Measurements from ENCODE around the gene ID1. TPM values are rescaled to one million over a fixed set of nuclear protein-coding genes. Genes with fewer than 3 reads are reported as not detected.
A peak's percentile ranks its signal among the peaks of the same experiment; 100 is the strongest.

Gene ID1
- total and polyA plus RNA-seq, 2 of the 13 experiments (the other 11 are each of a cell fraction or from before 2014, with no cell fraction given): 320 to 419 TPM

DNA sequence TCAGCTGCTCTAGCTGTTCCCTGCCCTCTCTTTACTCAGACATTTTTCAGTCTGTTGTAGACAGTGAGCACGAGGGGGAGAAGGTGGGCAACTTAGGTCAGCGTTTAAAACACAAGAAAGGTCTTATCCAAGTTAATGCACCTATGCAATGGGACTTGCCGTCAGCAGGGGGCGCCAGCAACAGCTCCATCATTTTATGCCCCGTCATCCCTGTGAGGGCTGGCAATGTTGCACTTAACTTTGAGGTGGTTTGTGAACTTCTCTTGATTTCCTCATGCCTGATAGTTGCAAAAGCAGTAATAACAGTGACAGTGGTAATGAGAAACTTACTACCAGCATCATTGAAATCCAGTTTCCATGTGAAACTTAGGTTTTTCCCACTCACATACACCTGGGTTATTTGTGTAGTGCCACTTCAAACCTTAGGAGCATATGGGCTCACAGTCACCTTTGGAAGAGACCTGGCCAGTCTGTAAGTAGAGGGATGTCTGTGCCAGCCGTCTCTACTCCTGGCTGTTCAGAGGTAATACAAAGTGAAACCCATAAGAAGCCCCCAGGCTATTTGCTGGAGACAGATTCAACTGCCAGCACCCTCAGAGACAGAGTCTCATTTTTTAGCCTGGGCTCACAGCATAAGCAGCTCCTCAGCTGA is 44.9 kb upstream of the ID1 start (continued):
- TF ChIP-seq EHMT2 (IDR thresholded peaks at IDR 0.05; ENCODE audit: borderline replicate concordance, low read depth, low read length): no peak
- no peak for TF ChIP-seq ZNF790 (CRISPR knock-in tag; IDR thresholded peaks at IDR 0.05; ENCODE audit: borderline replicate concordance)
- TF ChIP-seq SNRNP70 (IDR thresholded peaks at IDR 0.05; ENCODE audit: low read depth, low read length): no peak
- TF ChIP-seq, protein P1, sequence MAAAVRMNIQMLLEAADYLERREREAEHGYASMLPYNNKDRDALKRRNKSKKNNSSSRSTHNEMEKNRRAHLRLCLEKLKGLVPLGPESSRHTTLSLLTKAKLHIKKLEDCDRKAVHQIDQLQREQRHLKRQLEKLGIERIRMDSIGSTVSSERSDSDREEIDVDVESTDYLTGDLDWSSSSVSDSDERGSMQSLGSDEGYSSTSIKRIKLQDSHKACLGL (CRISPR knock-in tag; IDR thresholded peaks at IDR 0.05): no peak
- TF ChIP-seq FOXM1 (CRISPR knock-in tag; IDR thresholded peaks at IDR 0.05): no peak
- TF ChIP-seq, protein P2, sequence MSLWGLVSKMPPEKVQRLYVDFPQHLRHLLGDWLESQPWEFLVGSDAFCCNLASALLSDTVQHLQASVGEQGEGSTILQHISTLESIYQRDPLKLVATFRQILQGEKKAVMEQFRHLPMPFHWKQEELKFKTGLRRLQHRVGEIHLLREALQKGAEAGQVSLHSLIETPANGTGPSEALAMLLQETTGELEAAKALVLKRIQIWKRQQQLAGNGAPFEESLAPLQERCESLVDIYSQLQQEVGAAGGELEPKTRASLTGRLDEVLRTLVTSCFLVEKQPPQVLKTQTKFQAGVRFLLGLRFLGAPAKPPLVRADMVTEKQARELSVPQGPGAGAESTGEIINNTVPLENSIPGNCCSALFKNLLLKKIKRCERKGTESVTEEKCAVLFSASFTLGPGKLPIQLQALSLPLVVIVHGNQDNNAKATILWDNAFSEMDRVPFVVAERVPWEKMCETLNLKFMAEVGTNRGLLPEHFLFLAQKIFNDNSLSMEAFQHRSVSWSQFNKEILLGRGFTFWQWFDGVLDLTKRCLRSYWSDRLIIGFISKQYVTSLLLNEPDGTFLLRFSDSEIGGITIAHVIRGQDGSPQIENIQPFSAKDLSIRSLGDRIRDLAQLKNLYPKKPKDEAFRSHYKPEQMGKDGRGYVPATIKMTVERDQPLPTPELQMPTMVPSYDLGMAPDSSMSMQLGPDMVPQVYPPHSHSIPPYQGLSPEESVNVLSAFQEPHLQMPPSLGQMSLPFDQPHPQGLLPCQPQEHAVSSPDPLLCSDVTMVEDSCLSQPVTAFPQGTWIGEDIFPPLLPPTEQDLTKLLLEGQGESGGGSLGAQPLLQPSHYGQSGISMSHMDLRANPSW (CRISPR knock-in tag; IDR thresholded peaks at IDR 0.05; ENCODE audit: borderline replicate concordance): no peak
- TF ChIP-seq, protein P3, sequence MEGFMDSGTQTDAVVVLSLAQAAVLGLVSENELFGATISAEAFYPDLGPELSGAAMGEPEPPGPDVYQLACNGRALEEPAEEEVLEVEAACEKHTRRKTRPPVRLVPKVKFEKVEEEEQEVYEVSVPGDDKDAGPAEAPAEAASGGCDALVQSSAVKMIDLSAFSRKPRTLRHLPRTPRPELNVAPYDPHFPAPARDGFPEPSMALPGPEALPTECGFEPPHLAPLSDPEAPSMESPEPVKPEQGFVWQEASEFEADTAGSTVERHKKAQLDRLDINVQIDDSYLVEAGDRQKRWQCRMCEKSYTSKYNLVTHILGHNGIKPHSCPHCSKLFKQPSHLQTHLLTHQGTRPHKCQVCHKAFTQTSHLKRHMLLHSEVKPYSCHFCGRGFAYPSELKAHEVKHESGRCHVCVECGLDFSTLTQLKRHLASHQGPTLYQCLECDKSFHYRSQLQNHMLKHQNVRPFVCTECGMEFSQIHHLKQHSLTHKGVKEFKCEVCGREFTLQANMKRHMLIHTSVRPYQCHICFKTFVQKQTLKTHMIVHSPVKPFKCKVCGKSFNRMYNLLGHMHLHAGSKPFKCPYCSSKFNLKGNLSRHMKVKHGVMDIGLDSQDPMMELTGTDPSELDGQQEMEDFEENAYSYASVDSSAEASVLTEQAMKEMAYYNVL (CRISPR knock-in tag; IDR thresholded peaks at IDR 0.05; ENCODE audit: borderline replicate concordance): no peak
- TF ChIP-seq HOXA9 (CRISPR knock-in tag; IDR thresholded peaks at IDR 0.05; ENCODE audit: borderline replicate concordance): no peak
- no peak for TF ChIP-seq CCDC6 (CRISPR knock-in tag; IDR thresholded peaks at IDR 0.05)
- TF ChIP-seq ZNF329 (CRISPR knock-in tag; IDR thresholded peaks at IDR 0.05; ENCODE audit: low read depth): no peak
- TF ChIP-seq ZBTB7B (CRISPR knock-in tag; IDR thresholded peaks at IDR 0.05): peak; percentile 62; the same call in 1 of the 2 replicates
- TF ChIP-seq, protein P4, sequence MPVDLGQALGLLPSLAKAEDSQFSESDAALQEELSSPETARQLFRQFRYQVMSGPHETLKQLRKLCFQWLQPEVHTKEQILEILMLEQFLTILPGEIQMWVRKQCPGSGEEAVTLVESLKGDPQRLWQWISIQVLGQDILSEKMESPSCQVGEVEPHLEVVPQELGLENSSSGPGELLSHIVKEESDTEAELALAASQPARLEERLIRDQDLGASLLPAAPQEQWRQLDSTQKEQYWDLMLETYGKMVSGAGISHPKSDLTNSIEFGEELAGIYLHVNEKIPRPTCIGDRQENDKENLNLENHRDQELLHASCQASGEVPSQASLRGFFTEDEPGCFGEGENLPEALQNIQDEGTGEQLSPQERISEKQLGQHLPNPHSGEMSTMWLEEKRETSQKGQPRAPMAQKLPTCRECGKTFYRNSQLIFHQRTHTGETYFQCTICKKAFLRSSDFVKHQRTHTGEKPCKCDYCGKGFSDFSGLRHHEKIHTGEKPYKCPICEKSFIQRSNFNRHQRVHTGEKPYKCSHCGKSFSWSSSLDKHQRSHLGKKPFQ (CRISPR knock-in tag; IDR thresholded peaks at IDR 0.05; ENCODE audit: insufficient replicate concordance): no peak
- no peak for TF ChIP-seq ZNF124 (CRISPR knock-in tag; IDR thresholded peaks at IDR 0.05)
- TF ChIP-seq, protein P5, sequence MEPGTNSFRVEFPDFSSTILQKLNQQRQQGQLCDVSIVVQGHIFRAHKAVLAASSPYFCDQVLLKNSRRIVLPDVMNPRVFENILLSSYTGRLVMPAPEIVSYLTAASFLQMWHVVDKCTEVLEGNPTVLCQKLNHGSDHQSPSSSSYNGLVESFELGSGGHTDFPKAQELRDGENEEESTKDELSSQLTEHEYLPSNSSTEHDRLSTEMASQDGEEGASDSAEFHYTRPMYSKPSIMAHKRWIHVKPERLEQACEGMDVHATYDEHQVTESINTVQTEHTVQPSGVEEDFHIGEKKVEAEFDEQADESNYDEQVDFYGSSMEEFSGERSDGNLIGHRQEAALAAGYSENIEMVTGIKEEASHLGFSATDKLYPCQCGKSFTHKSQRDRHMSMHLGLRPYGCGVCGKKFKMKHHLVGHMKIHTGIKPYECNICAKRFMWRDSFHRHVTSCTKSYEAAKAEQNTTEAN (CRISPR knock-in tag; conservative IDR thresholded peaks at IDR 0.05): no peak
- TF ChIP-seq ZKSCAN1 (IDR thresholded peaks at IDR 0.05; ENCODE audit: low read length): no peak
- no peak for TF ChIP-seq ONECUT2 (CRISPR knock-in tag; IDR thresholded peaks at IDR 0.05)
- TF ChIP-seq ZNF850 (CRISPR knock-in tag; conservative IDR thresholded peaks at IDR 0.05): no peak
- no peak for TF ChIP-seq ZBTB42 (CRISPR knock-in tag; IDR thresholded peaks at IDR 0.05)
- TF ChIP-seq POGZ (CRISPR knock-in tag; IDR thresholded peaks at IDR 0.05): no peak
- TF ChIP-seq FOXC1 (CRISPR knock-in tag; IDR thresholded peaks at IDR 0.05; ENCODE audit: borderline replicate concordance): no peak; the same call in 1 of the 2 replicates
- TF ChIP-seq ZNF878 (CRISPR knock-in tag; IDR thresholded peaks at IDR 0.05): no peak
- TF ChIP-seq, protein P6, sequence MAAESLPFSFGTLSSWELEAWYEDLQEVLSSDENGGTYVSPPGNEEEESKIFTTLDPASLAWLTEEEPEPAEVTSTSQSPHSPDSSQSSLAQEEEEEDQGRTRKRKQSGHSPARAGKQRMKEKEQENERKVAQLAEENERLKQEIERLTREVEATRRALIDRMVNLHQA (CRISPR knock-in tag; IDR thresholded peaks at IDR 0.05): no peak

Data from HepG2 (cell line).